Keratinocyte (primary cell): ENCODE data around the gene GRIA3.

Experiments used
- CTCF ChIP-seq, 3 experiments: IDR thresholded peaks in 1 of 3; conservative IDR thresholded peaks in 1 of 3; optimal IDR thresholded peaks in 1 of 3; 2 replicates in 2 of 3; 3 replicates in 1 of 3; pipeline versions ENCODE3 to v1.5.1; 2011; ENCODE audit warnings: low read length in 3 of 3, mild to moderate bottlenecking in 3 of 3, moderate library complexity in 2 of 3, control low read depth in 1 of 3, inconsistent platforms in 1 of 3; ENCODE audit not compliant: insufficient read depth in 2 of 3; ENCODE audit errors: extremely low read depth in 1 of 3
- EZH2 ChIP-seq: IDR thresholded peaks from one replicate; pipeline ENCODE4 v1.6.1; 2012; ENCODE audit warnings: inconsistent platforms, mild to moderate bottlenecking, low read length, moderate library complexity

- TF ChIP-seq CTCF (optimal IDR thresholded peaks at IDR 0.05 in 1 of 3, IDR thresholded peaks at IDR 0.05 in 1 of 3, conservative IDR thresholded peaks at IDR 0.05 in 1 of 3; ENCODE audit: extremely low read depth in 1 of 3, insufficient read depth in 2 of 3, low read length in 3 of 3) (no peak), EZH2 (no peak)
Measured at GRCh38 chrX:123330229-123330942, 146.3 kb downstream of the GRIA3 start.
